ENCODE data around the gene PLEK2.

DNA sequence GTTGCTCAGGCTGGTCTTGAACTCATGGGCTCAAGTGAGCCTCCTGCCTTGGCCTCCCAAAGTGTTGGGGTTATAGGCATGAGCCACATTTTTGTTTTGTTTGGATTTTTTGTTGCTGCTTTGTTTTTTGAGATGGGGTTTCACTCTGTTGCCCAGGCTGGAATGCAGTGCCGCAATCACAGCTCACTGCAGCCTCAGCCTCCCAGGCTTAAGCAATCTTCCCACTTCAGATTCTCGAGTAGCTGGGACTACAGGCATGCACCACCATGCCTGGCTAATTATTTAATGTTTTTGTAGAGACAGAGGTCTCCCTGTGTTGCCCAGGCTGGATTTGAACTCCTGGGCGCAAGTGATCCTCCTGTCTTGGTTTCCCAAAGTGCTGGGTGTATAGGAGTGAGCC lies 5.7 kb upstream of the PLEK2 start:
- TF ChIP-seq, protein P1, sequence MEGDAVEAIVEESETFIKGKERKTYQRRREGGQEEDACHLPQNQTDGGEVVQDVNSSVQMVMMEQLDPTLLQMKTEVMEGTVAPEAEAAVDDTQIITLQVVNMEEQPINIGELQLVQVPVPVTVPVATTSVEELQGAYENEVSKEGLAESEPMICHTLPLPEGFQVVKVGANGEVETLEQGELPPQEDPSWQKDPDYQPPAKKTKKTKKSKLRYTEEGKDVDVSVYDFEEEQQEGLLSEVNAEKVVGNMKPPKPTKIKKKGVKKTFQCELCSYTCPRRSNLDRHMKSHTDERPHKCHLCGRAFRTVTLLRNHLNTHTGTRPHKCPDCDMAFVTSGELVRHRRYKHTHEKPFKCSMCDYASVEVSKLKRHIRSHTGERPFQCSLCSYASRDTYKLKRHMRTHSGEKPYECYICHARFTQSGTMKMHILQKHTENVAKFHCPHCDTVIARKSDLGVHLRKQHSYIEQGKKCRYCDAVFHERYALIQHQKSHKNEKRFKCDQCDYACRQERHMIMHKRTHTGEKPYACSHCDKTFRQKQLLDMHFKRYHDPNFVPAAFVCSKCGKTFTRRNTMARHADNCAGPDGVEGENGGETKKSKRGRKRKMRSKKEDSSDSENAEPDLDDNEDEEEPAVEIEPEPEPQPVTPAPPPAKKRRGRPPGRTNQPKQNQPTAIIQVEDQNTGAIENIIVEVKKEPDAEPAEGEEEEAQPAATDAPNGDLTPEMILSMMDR (IDR thresholded peaks at IDR 0.05) = no peak
- TF ChIP-seq ZFX (IDR thresholded peaks at IDR 0.05; ENCODE audit: borderline replicate concordance) = no peak

Data from 22Rv1 (cell line).